ENCODE measurements around the gene MOV10L1. TPM values are rescaled to one million over a fixed set of nuclear protein-coding genes. Genes with fewer than 3 reads are reported as not detected.
A peak's percentile ranks its signal among the peaks of the same experiment; 100 is the strongest.
"Not testable (repeated sequence)": the region's sequence is repeated elsewhere in the genome, so short reads cannot be mapped to it uniquely, and the experiment has no call there.

Gene MOV10L1
- total RNA-seq, 4 donors from 2014 or later: 0.67 TPM; not detected in 3

DNA sequence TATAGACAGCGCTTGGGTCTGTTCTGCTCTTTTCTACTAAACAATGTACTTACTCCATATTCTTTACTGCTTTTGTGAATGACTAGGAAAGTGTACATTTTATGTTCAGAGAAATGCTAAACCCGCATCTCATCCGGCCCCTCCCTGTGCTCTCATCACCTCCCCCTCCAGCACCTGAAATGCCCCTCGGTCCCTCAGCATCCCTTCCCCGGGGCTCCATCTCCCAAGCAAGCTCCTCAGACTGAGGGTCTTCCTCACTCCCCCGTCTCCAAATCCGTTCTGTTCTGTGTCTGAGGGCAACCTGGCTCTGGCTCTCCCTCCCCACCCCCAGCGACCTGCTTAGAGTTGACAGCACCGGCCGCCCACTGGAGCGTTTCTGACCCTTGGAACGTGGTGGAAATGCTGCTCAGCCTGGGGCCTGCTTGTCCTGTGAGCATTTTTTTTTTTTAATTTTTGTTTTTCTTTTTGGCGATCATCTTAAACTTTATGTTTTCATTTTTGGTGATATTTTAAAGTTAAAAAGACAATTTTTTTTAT lies 112.4 kb downstream of the MOV10L1 start:
- no peaks in the 10 kb centered on the region for H3K27me3 ChIP-seq
- no peaks in the 10 kb centered on the region for H3K9me3 ChIP-seq
- H3K4me3 ChIP-seq: peak overlapping the region; percentile 90 to 96 (median 95)
- peaks cover 0 to 31% (median 0%) of the 10 kb centered on the region in 3 donors for H3K36me3 ChIP-seq
- peaks cover 0 to 22% (median 8%) of the 10 kb centered on the region in 4 donors for H3K4me1 ChIP-seq
- peak overlapping the region in 1 of 4 donors; percentile 86 for H3K27ac ChIP-seq
- no peak for DNase-seq
- TF ChIP-seq, protein P1, sequence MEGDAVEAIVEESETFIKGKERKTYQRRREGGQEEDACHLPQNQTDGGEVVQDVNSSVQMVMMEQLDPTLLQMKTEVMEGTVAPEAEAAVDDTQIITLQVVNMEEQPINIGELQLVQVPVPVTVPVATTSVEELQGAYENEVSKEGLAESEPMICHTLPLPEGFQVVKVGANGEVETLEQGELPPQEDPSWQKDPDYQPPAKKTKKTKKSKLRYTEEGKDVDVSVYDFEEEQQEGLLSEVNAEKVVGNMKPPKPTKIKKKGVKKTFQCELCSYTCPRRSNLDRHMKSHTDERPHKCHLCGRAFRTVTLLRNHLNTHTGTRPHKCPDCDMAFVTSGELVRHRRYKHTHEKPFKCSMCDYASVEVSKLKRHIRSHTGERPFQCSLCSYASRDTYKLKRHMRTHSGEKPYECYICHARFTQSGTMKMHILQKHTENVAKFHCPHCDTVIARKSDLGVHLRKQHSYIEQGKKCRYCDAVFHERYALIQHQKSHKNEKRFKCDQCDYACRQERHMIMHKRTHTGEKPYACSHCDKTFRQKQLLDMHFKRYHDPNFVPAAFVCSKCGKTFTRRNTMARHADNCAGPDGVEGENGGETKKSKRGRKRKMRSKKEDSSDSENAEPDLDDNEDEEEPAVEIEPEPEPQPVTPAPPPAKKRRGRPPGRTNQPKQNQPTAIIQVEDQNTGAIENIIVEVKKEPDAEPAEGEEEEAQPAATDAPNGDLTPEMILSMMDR (IDR thresholded peaks at IDR 0.05): no peak
- no peak for TF ChIP-seq POLR2A (IDR thresholded peaks at IDR 0.05)

DNA sequence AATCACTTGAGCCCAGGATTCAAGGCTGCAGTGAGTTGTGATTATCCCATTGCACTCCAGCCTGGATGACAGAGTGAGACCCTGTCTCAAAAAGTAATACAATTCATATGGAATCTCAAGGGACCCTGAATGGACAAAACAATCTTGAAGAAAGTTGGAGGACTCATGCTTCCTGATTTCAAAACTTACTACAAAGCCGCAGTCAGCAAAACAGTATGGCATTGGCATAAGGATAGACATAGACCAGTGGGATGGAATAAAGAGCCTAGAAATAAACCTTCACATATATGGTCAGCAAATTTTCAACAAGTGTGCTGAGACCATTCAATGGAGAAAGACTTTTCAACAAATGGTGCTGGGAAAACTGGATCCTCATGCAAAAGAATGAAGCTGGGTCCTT lies 113.5 kb downstream of the MOV10L1 start:
- H3K27ac ChIP-seq: no peak overlapping the region
- peaks cover 0 to 27% (median 8%) of the 10 kb centered on the region in 4 donors for H3K4me1 ChIP-seq
- H3K4me3 ChIP-seq: no peak overlapping the region
- no peak for DNase-seq
- H3K27me3 ChIP-seq: no peaks in the 10 kb centered on the region
- H3K36me3 ChIP-seq: peaks cover 0 to 30% (median 0%) of the 10 kb centered on the region in 3 donors
- no peaks in the 10 kb centered on the region for H3K9me3 ChIP-seq
- TF ChIP-seq, protein P1 (IDR thresholded peaks at IDR 0.05): no peak
- no peak for TF ChIP-seq POLR2A (IDR thresholded peaks at IDR 0.05)

DNA sequence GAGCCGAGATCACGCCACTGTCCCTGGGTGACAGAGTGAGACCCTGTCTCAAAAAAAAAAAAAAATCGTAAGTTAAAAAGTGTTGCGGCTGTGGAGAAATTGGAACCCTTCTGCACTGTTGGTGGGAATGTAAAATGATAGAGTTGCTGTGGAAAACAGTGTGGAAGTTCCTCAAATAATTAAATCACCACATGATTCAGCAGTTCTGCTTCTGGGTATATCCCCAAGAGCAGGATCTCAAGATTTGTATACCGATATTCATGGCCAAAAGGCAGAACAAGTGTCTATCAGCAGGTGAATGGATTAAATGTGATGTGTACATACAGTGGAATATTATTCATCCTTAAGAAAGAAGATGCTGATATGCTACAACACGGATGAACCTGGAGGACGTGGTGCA lies 114.8 kb downstream of the MOV10L1 start:
- peak overlapping the region in 1 of 4 donors; percentile 16 for H3K4me3 ChIP-seq
- H3K27me3 ChIP-seq: no peaks in the 10 kb centered on the region
- H3K36me3 ChIP-seq: peaks cover 0 to 32% (median 0%) of the 10 kb centered on the region in 3 donors
- H3K27ac ChIP-seq: no peak overlapping the region
- no peaks in the 10 kb centered on the region for H3K9me3 ChIP-seq
- DNase-seq: no peak
- H3K4me1 ChIP-seq: peaks cover 0 to 31% (median 8%) of the 10 kb centered on the region in 4 donors
- TF ChIP-seq, protein P1 (IDR thresholded peaks at IDR 0.05): no peak
- no peak for TF ChIP-seq POLR2A (IDR thresholded peaks at IDR 0.05)

DNA sequence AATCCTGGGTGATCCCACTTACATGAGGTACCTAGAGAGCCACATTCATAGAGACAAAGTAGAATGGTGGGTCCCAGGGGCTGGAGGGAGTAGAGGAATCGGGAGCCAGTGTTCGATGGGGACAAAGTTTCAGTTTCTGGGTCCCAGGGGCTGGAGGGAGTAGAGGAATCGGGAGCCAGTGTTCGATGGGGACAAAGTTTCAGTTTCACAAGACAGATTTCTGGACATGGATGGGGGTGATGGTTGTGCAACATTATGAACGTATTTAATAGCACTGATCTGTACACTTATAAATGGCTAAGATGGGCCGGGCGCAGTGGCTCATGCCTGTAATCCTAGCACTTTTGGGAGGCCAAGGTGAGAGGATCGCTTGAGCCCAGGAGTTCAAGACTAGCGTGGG lies 115.2 kb downstream of the MOV10L1 start:
- Histone ChIP-seq H3K36me3 (peaks cover 0 to 33% (median 0%) of the 10 kb centered on the region in 3 donors), H3K4me3 (peak overlapping the region in 1 of 4 donors; percentile 16), H3K4me1 (peaks cover 0 to 27% (median 6%) of the 10 kb centered on the region in 4 donors)
- not testable (repeated sequence) for H3K27ac ChIP-seq, DNase-seq, H3K9me3 ChIP-seq, H3K27me3 ChIP-seq

DNA sequence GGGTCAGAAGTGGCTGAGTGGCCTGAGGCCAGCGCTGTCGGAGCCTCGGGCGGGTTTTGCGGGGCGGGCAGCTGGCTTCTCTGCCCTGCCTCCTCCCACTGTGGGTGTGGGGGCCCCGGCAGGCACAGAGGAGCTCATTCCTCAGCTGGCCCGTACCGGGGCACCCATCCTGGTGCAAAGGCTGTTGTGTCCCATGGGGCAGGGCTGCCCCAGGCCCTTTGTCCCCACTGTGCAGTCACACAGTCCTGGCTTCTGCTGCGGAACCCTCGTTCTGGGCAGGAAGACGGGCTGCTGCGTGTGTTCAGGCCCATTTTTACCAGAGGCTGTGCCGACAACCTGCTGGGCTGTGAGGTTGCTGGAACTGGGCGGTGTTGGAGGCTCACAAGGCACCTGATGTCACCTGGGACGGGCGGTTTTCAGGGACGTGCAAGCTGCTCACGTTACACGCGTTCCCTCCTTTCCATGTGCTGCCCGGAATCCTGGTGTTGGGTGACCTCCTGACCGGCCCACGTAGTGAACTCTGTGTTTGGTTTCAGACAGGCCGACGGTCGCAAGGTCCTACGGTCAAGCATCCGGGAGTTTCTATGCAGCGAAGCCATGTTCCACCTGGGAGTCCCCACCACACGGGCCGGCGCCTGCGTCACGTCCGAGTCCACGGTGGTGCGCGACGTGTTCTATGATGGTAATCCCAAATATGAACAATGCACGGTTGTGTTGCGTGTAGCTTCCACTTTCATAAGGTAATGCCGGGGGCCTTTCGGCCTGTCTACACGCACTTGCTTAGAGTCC lies 116.2 kb downstream of the MOV10L1 start:
- Histone ChIP-seq H3K27ac (no peak overlapping the region), H3K27me3 (no peaks in the 10 kb centered on the region), H3K4me1 (peaks cover 0 to 23% (median 4%) of the 10 kb centered on the region in 4 donors), H3K9me3 (no peaks in the 10 kb centered on the region), H3K4me3 (no peak overlapping the region), H3K36me3 (peaks cover 0 to 42% (median 0%) of the 10 kb centered on the region in 3 donors)
- no peak for TF ChIP-seq POLR2A (IDR thresholded peaks at IDR 0.05)
- DNase-seq: no peak

DNA sequence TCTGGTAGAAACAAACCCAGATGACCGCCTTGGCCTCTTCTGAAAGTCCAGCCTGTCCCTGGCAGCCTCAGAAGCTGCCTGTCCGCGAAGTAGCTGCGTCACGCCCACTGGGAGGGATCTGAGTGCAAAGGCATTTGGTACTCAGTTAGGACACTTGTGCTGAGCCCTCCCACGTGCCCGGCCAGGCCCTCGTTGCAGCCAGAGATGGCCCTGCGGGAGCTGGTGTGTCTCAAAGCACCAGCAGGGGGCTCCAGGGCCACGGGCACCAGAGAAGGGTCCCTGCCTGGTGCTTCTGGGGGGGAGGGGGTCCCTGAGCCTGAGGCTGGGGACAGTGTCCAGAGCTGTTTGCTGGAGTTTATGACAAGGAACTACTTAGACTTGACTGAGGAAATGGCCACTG lies 116.8 kb downstream of the MOV10L1 start:
- H3K4me3 ChIP-seq: no peak overlapping the region
- H3K27ac ChIP-seq: no peak overlapping the region
- H3K27me3 ChIP-seq: no peaks in the 10 kb centered on the region
- peaks cover 0 to 46% (median 0%) of the 10 kb centered on the region in 3 donors for H3K36me3 ChIP-seq
- H3K4me1 ChIP-seq: peaks cover 0 to 19% (median 4%) of the 10 kb centered on the region in 4 donors
- H3K9me3 ChIP-seq: no peaks in the 10 kb centered on the region
- DNase-seq: no peak
- TF ChIP-seq, protein P1 (IDR thresholded peaks at IDR 0.05): peak in 5 of 6 experiments; percentile 1 to 20 (median 15)
- no peak for TF ChIP-seq POLR2A (IDR thresholded peaks at IDR 0.05)

Measured in Peyer's patch (tissue), 4 donors.